Activated CD8-positive, alpha-beta T cell treated with anti-CD3 and anti-CD28 coated beads for 36 hours (primary cell): ENCODE results near the gene TMEM184A. TPM values are rescaled to one million over a fixed set of nuclear protein-coding genes. Genes with fewer than 3 reads are reported as not detected.

Experiments used
- ATAC-seq: fragments of 200-7000 bp; cut with Tn5 transposase; one replicate; pipeline ENCODE4 v1.10.0; 2021; ENCODE audit warnings: mild to moderate bottlenecking, moderate library complexity
- CTCF ChIA-PET: fragments of 350-600 bp; sonication (Branson Sonifier 250); formaldehyde crosslinking; loops from one replicate; lab custom pipeline; 2021; ENCODE audit warnings: antibody characterized with exemption; lab: Charles Lee
- POLR2A ChIA-PET: fragments of 350-600 bp; sonication (Branson Sonifier 250); formaldehyde crosslinking; loops from one replicate; lab custom pipeline; 2021; ENCODE audit warnings: antibody characterized with exemption; lab: Charles Lee
- DNase-seq: peaks from one replicate; pipeline ENCODE4 v3.0.0-alpha.2; 2020
- H3K27ac Mint-ChIP-seq: one replicate; pipeline ENCODE4 v1.8.0; 2021; ENCODE audit warnings: mild to moderate bottlenecking, mixed read lengths
- H3K27me3 Mint-ChIP-seq: one replicate; pipeline ENCODE4 v1.8.0; 2021; ENCODE audit warnings: mixed read lengths
- H3K36me3 Mint-ChIP-seq: one replicate; pipeline ENCODE4 v1.8.0; 2021; ENCODE audit warnings: low read depth, mixed read lengths
- H3K4me1 Mint-ChIP-seq: one replicate; pipeline ENCODE4 v1.8.0; 2021; ENCODE audit warnings: low read depth, mixed read lengths
- H3K4me3 Mint-ChIP-seq: one replicate; pipeline ENCODE4 v1.8.0; 2021; ENCODE audit warnings: mild to moderate bottlenecking, moderate library complexity, mixed read lengths
- H3K9me3 Mint-ChIP-seq: one replicate; pipeline ENCODE4 v1.8.0; 2021; ENCODE audit warnings: mixed read lengths
- intact Hi-C: fragments of 100-400 bp; cut with micrococcal nuclease; formaldehyde crosslinking; loops from one replicate; pipeline ENCODE4 v1.10.0; 2022
- total RNA-seq, 2 experiments: library from RNA; stranded (reverse); gene quantifications; one replicate each; pipeline ENCODE4 v1.2.3, GENCODE V29; 2021
- TF ChIP-seq, protein P1 (sequence below): fragments of 200-600 bp; IDR thresholded peaks from one replicate; pipeline ENCODE4 v1.8.0; 2022; ENCODE audit warnings: antibody characterized with exemption, mild to moderate bottlenecking

The TMEM184A gene
- total RNA-seq, 2 experiments from 2014 or later, result not detected

- ATAC-seq, result no peak
- intact Hi-C loops, result no loop called here
- ChIA-PET CTCF (no interaction called here), POLR2A (interaction anchor here (1.0 kb wide), 1 partner anchor 15 kb away, joined by 3 read pairs; the partner anchor contains the start of gene MAFK)
- Mint-ChIP-seq H3K9me3 (peaks cover 4% of the 10 kb centered on the region), H3K4me3 (no peak overlapping the region), H3K27me3 (no peaks in the 10 kb centered on the region), H3K4me1 (peaks cover 25% of the 10 kb centered on the region), H3K36me3 (no peaks in the 10 kb centered on the region), H3K27ac (no peak overlapping the region)
- no peak for DNase-seq
- TF ChIP-seq, protein P1, sequence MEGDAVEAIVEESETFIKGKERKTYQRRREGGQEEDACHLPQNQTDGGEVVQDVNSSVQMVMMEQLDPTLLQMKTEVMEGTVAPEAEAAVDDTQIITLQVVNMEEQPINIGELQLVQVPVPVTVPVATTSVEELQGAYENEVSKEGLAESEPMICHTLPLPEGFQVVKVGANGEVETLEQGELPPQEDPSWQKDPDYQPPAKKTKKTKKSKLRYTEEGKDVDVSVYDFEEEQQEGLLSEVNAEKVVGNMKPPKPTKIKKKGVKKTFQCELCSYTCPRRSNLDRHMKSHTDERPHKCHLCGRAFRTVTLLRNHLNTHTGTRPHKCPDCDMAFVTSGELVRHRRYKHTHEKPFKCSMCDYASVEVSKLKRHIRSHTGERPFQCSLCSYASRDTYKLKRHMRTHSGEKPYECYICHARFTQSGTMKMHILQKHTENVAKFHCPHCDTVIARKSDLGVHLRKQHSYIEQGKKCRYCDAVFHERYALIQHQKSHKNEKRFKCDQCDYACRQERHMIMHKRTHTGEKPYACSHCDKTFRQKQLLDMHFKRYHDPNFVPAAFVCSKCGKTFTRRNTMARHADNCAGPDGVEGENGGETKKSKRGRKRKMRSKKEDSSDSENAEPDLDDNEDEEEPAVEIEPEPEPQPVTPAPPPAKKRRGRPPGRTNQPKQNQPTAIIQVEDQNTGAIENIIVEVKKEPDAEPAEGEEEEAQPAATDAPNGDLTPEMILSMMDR, result no peak
Observed at GRCh38 chr7:1514995-1515401, 41.0 kb downstream of the TMEM184A start.

- ATAC-seq, result no peak
- no peaks in the 10 kb centered on the region for H3K36me3 Mint-ChIP-seq
- no peaks in the 10 kb centered on the region for H3K27me3 Mint-ChIP-seq
- POLR2A ChIA-PET, result no interaction called here
- H3K4me3 Mint-ChIP-seq, result no peak overlapping the region
- TF ChIP-seq, protein P1, result no peak
- intact Hi-C loops, result no loop called here
- no peak for DNase-seq
- peaks cover 4% of the 10 kb centered on the region for H3K9me3 Mint-ChIP-seq
- peaks cover 25% of the 10 kb centered on the region for H3K4me1 Mint-ChIP-seq
- CTCF ChIA-PET, result no interaction called here
- H3K27ac Mint-ChIP-seq, result no peak overlapping the region
Observed at GRCh38 chr7:1514407-1514806, 41.6 kb downstream of the TMEM184A start.

DNA sequence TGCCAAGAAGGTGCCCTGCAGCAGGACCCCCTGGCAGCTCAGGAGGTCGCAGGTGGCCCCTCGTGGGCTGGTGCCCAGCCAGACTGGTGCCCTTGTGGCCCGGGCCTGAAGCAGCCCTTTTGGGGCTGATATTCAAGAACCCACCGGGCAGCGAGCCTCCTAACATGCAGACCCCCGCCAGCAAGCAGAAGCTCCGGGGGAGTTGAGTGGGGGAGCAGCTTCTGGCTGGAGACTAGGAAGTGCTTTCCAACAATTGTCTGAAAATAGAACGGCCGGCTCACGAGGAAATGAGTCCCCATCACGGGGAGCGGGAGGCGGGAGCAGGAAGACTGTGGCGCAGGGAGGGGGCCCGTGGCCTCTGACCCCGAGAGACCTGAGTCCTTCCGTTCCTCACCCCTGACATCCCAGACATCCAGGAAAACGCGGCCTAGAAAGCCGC is 42.3 kb downstream of the TMEM184A start:
- peak overlapping the region; percentile 81 for H3K27ac Mint-ChIP-seq
- ATAC-seq (no peak), DNase-seq (no peak)
- ChIA-PET POLR2A (interaction anchor here (0.8 to 1.5 kb wide), 3 partner anchors 9 to 43 kb away, joined by 3 to 5 read pairs (median 4); partner anchors contain the start of gene INTS1), CTCF (interaction anchor here (1.1 kb wide), 1 partner anchor 39 kb away, joined by 3 read pairs; no protein-coding TSS in a partner anchor)
- intact Hi-C loops, result no loop called here
- no peaks in the 10 kb centered on the region for H3K27me3 Mint-ChIP-seq
- no peak overlapping the region for H3K4me3 Mint-ChIP-seq
- TF ChIP-seq, protein P1, result no peak
- no peaks in the 10 kb centered on the region for H3K9me3 Mint-ChIP-seq
- H3K4me1 Mint-ChIP-seq, result peaks cover 26% of the 10 kb centered on the region
- no peaks in the 10 kb centered on the region for H3K36me3 Mint-ChIP-seq

DNA sequence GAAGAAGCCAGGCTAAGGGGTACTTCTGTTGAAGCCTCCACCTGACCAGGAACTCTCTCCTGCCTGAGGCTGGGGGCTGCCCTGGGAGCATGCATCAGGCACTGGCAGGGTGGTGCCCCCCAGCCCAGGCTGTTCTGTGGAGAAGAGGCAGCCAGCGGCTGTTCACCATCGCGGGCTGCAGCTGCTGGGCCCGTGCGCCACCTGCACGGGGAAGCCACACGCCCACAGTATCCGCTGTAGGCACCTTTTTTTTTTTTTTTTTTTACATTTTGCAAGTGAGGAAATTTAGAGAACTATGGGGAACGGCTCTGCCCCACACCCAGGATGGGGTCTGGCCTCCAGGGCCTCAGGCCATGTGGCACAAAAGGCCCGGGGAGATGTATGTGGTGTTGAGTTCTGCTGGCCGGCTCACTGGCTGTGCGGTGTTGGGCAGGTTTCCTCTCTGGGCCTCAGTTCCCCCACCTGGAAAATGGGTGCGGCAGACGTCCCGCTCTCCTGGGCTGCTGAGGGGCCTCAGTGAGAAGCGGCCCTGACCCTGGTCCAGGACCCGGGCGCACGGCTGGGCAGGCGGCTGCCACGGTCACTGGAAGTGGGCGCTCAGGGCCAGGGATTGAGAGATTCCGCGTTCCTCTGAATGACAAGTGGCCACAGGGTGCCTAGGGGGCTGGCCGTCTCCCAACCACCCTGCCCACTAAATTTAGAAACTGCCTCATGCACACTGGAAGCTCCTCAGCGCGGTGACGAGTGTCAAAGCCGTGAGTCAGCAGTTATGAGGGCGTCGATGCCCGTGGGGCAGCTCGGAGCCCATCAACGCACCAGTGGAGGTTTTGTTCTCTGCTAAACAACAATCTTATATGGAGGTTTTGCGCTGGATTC is 43.0 kb downstream of the TMEM184A start:
- peak; percentile 77 for ATAC-seq
- H3K4me3 Mint-ChIP-seq, result peak overlapping the region; percentile 17
- intact Hi-C loops, result no loop called here
- ChIA-PET POLR2A (interaction anchor here (0.8 to 1.5 kb wide), 3 partner anchors 8 to 43 kb away, joined by 3 to 5 read pairs (median 4); partner anchors contain the start of gene INTS1), CTCF (interaction anchor here (1.1 kb wide), 1 partner anchor 39 kb away, joined by 3 read pairs; no protein-coding TSS in a partner anchor)
- TF ChIP-seq, protein P1, result no peak
- H3K27ac Mint-ChIP-seq, result peak overlapping the region; percentile 81
- DNase-seq, result peak; percentile 72
- H3K4me1 Mint-ChIP-seq, result peaks cover 31% of the 10 kb centered on the region
- no peaks in the 10 kb centered on the region for H3K27me3 Mint-ChIP-seq
- no peaks in the 10 kb centered on the region for H3K36me3 Mint-ChIP-seq
- H3K9me3 Mint-ChIP-seq, result no peaks in the 10 kb centered on the region
